ENCODE measurements around the gene CDH23.

DNA sequence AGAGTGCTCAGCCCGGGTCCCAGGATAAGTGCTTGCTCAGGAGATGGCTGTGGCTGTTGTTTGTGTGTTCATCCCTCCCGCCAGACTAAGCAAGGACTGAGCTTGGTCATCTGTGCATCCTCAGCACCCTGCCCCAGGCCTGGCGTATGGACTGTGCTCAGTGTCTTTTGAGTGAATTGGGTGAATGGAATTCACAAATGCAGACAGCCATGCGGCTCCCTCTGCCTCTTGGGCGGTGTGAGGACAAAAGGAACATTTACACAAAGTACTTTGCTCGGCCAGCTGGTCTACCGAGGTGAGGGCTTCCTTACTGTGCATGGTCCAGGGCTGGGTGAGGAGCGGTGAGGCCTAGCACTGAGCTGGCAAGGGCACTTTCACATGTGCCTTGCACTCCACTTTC is 120.2 kb downstream of the CDH23 start:
- TF ChIP-seq, protein P1, sequence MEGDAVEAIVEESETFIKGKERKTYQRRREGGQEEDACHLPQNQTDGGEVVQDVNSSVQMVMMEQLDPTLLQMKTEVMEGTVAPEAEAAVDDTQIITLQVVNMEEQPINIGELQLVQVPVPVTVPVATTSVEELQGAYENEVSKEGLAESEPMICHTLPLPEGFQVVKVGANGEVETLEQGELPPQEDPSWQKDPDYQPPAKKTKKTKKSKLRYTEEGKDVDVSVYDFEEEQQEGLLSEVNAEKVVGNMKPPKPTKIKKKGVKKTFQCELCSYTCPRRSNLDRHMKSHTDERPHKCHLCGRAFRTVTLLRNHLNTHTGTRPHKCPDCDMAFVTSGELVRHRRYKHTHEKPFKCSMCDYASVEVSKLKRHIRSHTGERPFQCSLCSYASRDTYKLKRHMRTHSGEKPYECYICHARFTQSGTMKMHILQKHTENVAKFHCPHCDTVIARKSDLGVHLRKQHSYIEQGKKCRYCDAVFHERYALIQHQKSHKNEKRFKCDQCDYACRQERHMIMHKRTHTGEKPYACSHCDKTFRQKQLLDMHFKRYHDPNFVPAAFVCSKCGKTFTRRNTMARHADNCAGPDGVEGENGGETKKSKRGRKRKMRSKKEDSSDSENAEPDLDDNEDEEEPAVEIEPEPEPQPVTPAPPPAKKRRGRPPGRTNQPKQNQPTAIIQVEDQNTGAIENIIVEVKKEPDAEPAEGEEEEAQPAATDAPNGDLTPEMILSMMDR (IDR thresholded peaks at IDR 0.05; ENCODE audit: low read length) = no peak
- TF ChIP-seq EZH2 (optimal IDR thresholded peaks at IDR 0.05; ENCODE audit: low read depth, low read length) (no peak), EZH2phosphoT487 (IDR thresholded peaks at IDR 0.05; ENCODE audit: low read length) (no peak)

Data from MM.1S (cell line).